Fibroblast of skin of right quadriceps (primary cell): Measurements from ENCODE around the gene DIAPH1.
A peak's percentile ranks its signal among the peaks of the same experiment; 100 is the strongest.

Source experiments
- DNase-seq: peaks from one replicate; pipeline ENCODE4 v3.0.0-alpha.2; 2013

DIAPH1 gene

DNA sequence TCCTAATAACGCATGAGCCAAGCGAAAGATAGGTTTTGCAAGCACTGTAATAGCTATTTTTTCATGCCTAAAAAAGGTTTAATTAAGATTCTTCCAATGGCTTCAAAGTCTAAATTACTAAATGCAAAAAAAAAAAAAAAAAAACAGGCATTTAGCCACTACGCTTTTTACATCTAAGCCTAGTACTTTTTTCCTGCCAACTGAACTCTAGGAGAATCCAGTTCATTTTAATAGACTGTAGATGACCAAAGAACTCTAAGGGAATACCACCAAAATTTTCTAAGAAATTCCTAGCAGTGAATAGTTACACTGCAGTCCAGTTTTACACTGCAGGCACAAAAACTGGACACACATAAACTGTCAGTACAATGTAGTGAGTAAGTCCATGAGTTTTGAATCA is 9.8 kb downstream of the DIAPH1 start:
- no peak for DNase-seq

- no peak for DNase-seq
Measured at GRCh38 chr5:141608557-141608956, 10.2 kb downstream of the DIAPH1 start.

DNA sequence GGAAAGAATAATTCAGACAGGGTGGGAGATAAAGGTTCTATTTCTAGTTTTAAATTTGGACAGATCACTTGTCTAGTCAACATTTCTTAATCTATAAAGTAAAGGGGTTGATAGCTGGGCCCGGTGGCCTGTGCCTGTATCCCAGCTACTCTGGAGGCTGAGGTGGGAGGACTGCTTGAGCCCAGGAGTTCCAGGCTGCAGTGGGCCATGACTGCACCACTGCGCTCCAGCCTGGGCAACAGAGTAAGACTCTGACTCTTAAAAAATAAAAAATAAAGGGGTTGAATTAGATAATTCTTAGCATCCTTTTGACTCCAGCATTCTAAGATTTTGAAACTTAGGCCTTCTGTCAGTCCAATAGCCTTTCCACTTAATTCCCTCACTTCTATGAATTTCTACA is 10.8 kb downstream of the DIAPH1 start:
- DNase-seq, result no peak

GRCh38 chr5:141605523-141606277 is 13.1 kb downstream of the DIAPH1 start:
- peak; percentile 47 for DNase-seq

- peak; percentile 93 for DNase-seq
Measured at GRCh38 chr5:141603923-141604717, 14.7 kb downstream of the DIAPH1 start.

DNA sequence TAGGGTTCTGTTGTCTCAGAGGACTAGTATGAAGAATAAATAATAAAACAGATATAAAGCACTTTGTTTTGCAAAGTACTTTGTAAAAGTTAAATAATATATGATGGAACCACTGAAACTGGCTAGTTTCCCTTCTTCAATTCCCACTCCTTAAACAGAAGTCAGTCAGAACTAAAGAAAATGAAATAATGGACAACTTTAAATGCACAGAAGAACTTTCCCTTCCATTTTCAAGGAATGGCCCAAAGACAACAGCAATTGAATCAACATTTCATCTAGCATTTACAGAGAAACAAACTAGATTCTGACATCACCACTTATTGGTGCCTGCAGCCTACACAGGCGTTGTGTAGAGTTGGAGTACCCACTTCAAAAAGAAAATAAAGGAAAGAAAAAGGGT is 16.2 kb downstream of the DIAPH1 start:
- no peak for DNase-seq

- DNase-seq, result peak; percentile 45
Measured at GRCh38 chr5:141598391-141599345, 20.1 kb downstream of the DIAPH1 start.

- DNase-seq, result no peak
Measured at GRCh38 chr5:141597814-141598213, 21.0 kb downstream of the DIAPH1 start.

- DNase-seq, result no peak
Measured at GRCh38 chr5:141597394-141597793, 21.4 kb downstream of the DIAPH1 start.

DNA sequence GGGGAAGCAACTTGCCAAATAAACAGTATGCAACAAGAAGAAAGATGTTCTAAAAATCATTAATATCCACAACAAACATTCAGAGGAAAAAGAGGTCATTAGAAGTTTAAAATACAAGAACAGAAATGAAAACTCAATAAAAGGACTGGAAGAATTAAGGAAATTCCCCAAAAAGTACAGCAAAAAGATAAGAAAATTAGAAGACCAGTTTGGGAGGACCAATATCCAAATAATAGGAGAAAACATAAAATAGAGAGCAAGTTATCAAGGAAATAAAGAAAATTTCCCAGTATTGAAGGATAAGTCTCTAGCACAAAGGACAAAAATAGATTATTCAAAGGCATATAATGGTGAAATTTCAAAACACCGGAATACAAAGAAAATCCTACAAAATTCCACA is 21.9 kb downstream of the DIAPH1 start:
- no peak for DNase-seq

DNA sequence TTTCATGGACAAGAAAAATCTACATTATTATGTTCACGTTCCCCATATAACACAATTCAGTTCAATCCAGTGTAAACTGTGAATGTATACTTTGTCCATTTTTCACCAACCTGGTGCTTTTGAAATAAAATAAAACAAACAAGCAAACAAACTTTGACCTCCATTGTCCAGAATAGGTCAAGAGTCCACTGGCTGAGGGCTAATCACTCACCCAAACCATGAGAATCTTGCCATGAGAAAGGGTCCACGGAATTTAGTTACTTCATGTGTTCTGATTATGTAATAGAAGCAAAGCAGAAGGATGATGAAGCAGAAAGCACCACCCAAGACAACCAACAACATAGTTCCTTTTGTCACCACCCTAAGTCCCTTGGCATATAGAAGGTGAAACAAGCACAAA is 28.7 kb downstream of the DIAPH1 start:
- DNase-seq, result no peak

GRCh38 chr5:141586246-141586645 is 32.6 kb downstream of the DIAPH1 start:
- DNase-seq, result no peak

GRCh38 chr5:141585594-141585993 is 33.2 kb downstream of the DIAPH1 start:
- DNase-seq, result no peak

DNA sequence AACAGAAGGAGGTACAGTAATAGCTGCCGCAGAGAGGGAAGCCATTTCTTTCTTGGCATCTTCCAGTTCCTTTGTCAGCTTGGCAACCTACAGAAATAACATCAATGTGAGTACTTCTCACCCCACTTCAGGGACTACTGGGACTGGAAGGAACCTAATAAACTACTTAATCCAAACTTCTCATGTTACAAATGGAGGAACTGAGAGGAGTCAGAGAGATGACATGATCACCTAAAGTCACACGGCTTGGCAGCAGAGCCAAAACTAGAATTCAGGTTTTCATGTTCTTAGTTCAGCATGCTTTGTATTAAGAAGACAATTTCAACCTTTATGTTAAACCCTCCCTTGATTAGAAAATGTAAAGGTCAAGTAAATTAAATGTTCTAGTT is 44.7 kb downstream of the DIAPH1 start:
- DNase-seq, result no peak

DNA sequence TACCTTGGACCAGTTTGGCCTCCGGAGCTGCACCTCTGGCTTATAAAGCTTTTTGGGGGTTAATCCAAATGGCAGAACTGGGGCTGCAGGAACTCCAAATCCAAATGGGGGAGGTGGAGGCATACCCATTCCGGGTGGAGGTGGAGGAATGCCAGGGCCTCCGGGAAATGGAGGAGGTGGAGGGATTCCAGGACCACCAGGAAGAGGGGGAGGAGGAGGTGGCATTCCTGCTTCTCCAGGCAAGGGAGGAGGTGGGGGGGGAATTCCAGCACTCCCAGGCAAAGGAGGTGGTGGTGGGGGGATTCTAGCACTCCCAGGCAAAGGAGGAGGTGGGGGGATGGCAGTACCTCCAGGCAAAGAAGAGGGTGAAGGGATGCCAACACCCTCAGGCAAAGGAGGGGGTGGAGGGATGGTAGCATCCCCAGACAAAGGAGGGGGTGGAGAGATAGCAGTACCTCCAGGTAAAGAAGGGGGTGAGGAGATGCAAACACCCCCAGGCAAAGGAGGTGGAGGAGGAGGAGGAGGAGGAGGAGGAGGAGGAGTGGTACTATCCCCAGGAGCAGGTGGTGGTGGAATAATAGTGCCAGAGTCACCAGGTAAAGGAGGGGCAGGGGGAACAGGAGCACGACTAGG is 45.2 kb downstream of the DIAPH1 start:
- DNase-seq, result no peak

- DNase-seq, result no peak
Measured at GRCh38 chr5:141570655-141571054, 48.1 kb downstream of the DIAPH1 start.

- DNase-seq, result peak; percentile 6
Measured at GRCh38 chr5:141567513-141568117, 51.2 kb downstream of the DIAPH1 start.

GRCh38 chr5:141565826-141566570 is 52.8 kb downstream of the DIAPH1 start:
- DNase-seq, result no peak

DNA sequence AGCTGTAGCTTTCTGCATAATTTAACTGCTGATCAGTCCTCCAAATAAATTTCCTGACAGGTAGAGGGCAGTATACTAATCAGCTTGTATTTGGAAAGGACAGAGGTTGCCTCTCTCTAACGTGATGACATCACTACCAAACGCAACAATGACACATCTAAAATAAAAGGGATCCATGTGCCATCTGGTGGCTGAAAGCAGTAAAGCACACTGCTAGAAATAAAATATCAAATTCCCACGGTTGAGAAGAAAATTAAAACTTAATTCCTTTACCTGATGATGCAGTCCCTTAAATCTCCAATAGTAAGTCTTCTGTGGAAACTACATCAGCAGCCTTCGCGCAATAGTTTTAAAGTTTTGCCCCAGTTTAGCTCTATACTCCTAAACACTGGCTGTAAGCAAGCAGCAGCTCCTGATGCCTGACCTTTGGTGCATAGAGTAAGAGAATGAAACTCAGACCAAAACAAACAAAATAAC is 54.5 kb downstream of the DIAPH1 start:
- DNase-seq, result peak; percentile 96

- peak; percentile 98 for DNase-seq
Measured at GRCh38 chr5:141560725-141561483, 57.9 kb downstream of the DIAPH1 start.

GRCh38 chr5:141560151-141560550 is 58.6 kb downstream of the DIAPH1 start:
- DNase-seq, result peak; percentile 30
